Measurements from ENCODE around the gene ATP5PD. TPM values are rescaled to one million over a fixed set of nuclear protein-coding genes. Genes with fewer than 3 reads are reported as not detected.

ATP5PD gene
- total RNA-seq, 1 experiment from 2014 or later, result 344 TPM

DNA sequence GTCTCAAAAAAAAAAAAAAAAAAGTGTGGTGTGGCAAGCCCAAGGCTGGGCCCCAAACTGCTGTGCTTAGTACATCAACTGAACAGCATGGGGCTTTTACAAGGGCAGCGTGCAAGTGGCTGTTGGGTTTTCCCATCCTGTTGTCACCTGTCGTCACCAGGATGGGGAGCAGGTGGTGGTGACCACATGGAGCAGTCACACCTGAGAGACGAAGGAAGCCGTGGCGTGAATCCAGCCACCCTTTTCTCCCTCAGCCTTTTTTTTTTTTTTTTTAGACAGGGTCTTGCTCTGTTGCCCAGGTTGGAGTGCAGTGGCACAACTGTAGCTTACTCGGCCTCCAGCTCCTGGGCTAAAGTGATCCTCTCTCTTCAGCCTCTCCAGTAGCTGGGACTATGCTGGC lies 38.4 kb downstream of the ATP5PD start:
- no peak overlapping the region for H3K4ac ChIP-seq (ENCODE audit: low read depth, low read length)
- no peaks in the 10 kb centered on the region for H4K20me1 ChIP-seq (ENCODE audit: control insufficient read depth, insufficient read depth, insufficient read length)
- Mint-ChIP-seq H3K36me3 (ENCODE audit: insufficient read depth in 1 of 3, low read depth in 3 of 3) (peaks cover 2 to 20% (median 16%) of the 10 kb centered on the region in 3 experiments; a peak in 5 of 7 replicates), H3K27me3 (ENCODE audit: low read depth) (peaks cover 2% of the 10 kb centered on the region), H3K9me3 (no peaks in the 10 kb centered on the region), H3K27ac (no peak overlapping the region), H3K4me3 (no peak overlapping the region), H3K4me1 (peaks cover 16 to 18% of the 10 kb centered on the region in 2 experiments)
- no peak overlapping the region for H2BK5ac ChIP-seq (ENCODE audit: insufficient read length, low read length)
- no peak overlapping the region for H3K18ac ChIP-seq (ENCODE audit: insufficient read length, low read depth, low read length)
- H3K23me2 ChIP-seq (ENCODE audit: insufficient read length, low read depth, low read length, poor library complexity, severe bottlenecking), result peaks cover 8% of the 10 kb centered on the region
- WGBS (ENCODE audit: extremely low coverage, insufficient read length, low lambda C conversion rate), result no CpG with 5 or more reads among the region's 6 CpGs
- H4K91ac ChIP-seq (ENCODE audit: insufficient read length, low read depth, low read length), result no peak overlapping the region
- H4K5ac ChIP-seq (ENCODE audit: insufficient read length, low read depth, low read length), result no peak overlapping the region
- H3K27me3 ChIP-seq (ENCODE audit: insufficient read depth, low read length), result no peaks in the 10 kb centered on the region
- H3K56ac ChIP-seq (ENCODE audit: insufficient read length, low read depth, low read length), result no peak overlapping the region
- H3K14ac ChIP-seq (ENCODE audit: insufficient read depth, low read length), result no peak overlapping the region
- no peak overlapping the region for H2BK12ac ChIP-seq (ENCODE audit: insufficient read length, low read depth, low read length)
- H3K9ac ChIP-seq (ENCODE audit: extremely low read depth, insufficient read length, low read length), result no peak overlapping the region
- H3K9me3 ChIP-seq (ENCODE audit: control insufficient read depth, low read depth, low read length), result no peaks in the 10 kb centered on the region
- H3K23ac ChIP-seq (ENCODE audit: insufficient read length, low read depth, low read length), result no peak overlapping the region
- H2AK5ac ChIP-seq (ENCODE audit: insufficient read length, low read length), result no peak overlapping the region
- no peak overlapping the region for H2BK15ac ChIP-seq (ENCODE audit: low read depth, low read length)
- H2AFZ ChIP-seq (ENCODE audit: low read length), result no peak overlapping the region
- H3K4me2 ChIP-seq (ENCODE audit: insufficient read depth, insufficient read length, low read length), result no peak overlapping the region
- no peak overlapping the region for H2BK120ac ChIP-seq (ENCODE audit: low read depth, low read length, poor library complexity, severe bottlenecking)
- TF ChIP-seq, protein P1, sequence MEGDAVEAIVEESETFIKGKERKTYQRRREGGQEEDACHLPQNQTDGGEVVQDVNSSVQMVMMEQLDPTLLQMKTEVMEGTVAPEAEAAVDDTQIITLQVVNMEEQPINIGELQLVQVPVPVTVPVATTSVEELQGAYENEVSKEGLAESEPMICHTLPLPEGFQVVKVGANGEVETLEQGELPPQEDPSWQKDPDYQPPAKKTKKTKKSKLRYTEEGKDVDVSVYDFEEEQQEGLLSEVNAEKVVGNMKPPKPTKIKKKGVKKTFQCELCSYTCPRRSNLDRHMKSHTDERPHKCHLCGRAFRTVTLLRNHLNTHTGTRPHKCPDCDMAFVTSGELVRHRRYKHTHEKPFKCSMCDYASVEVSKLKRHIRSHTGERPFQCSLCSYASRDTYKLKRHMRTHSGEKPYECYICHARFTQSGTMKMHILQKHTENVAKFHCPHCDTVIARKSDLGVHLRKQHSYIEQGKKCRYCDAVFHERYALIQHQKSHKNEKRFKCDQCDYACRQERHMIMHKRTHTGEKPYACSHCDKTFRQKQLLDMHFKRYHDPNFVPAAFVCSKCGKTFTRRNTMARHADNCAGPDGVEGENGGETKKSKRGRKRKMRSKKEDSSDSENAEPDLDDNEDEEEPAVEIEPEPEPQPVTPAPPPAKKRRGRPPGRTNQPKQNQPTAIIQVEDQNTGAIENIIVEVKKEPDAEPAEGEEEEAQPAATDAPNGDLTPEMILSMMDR (conservative IDR thresholded peaks at IDR 0.05), result no peak
- H3K4me1 ChIP-seq (ENCODE audit: insufficient read depth, low read length), result no peaks in the 10 kb centered on the region
- H3K79me1 ChIP-seq (ENCODE audit: insufficient read depth, low read depth, low read length, poor library complexity, severe bottlenecking), result no peaks in the 10 kb centered on the region
- H4K8ac ChIP-seq (replicated peaks; ENCODE audit: insufficient read length, low read depth, low read length), result no peak overlapping the region
- DNase-seq, result no peak
- no peak overlapping the region for H3T11ph ChIP-seq (ENCODE audit: low read length)
- H2BK20ac ChIP-seq (ENCODE audit: low read depth, low read length, poor library complexity, severe bottlenecking), result no peak overlapping the region
- H3K27ac ChIP-seq (ENCODE audit: insufficient read length, low read depth, low read length), result no peak overlapping the region
- H3K79me2 ChIP-seq (ENCODE audit: insufficient read depth, low read length), result no peaks in the 10 kb centered on the region
